GM23338 (cell line): ENCODE results near the gene ADCY5. TPM values are rescaled to one million over a fixed set of nuclear protein-coding genes. Genes with fewer than 3 reads are reported as not detected.
"Not testable (repeated sequence)": the region's sequence is repeated elsewhere in the genome, so short reads cannot be mapped to it uniquely, and the experiment has no call there.

Source experiments
- ATAC-seq: fragments of 200-7000 bp; cut with Tn5 transposase; 3 replicates; pipeline ENCODE4 v1.9.1; 2020
- DNase-seq: peaks from one replicate; pipeline ENCODE4 v3.0.0-alpha.2; 2015; ENCODE audit warnings: low spot score
- H2AFZ ChIP-seq: fragments of 200-600 bp; sonication (generic); 2 replicates; pipeline ENCODE4 v1.8.0; 2016; ENCODE audit warnings: antibody characterized with exemption, mild to moderate bottlenecking, moderate library complexity
- H3F3A ChIP-seq: fragments of 200-600 bp; sonication (generic); replicated peaks from 2 replicates; pipeline ENCODE4 v1.8.0; 2017; ENCODE audit warnings: antibody characterized with exemption, mixed run types, low read depth
- H3K27ac ChIP-seq: fragments of 200-600 bp; sonication (generic); 2 replicates; pipeline ENCODE4 v1.6.1; 2016; ENCODE audit warnings: low read depth
- H3K27me3 ChIP-seq: fragments of 200-600 bp; sonication (generic); 2 replicates; pipeline ENCODE4 v1.8.0; 2016; ENCODE audit warnings: mild to moderate bottlenecking, mixed run types, moderate library complexity; ENCODE audit not compliant: insufficient read depth
- H3K36me3 ChIP-seq: fragments of 200-600 bp; sonication (generic); 2 replicates; pipeline ENCODE4 v1.8.0; 2016; ENCODE audit warnings: mild to moderate bottlenecking; ENCODE audit not compliant: insufficient read depth
- H3K4me1 ChIP-seq: fragments of 200-600 bp; sonication (generic); 2 replicates; pipeline ENCODE4 v1.8.0; 2016; ENCODE audit warnings: mild to moderate bottlenecking, moderate library complexity; ENCODE audit not compliant: insufficient read depth
- H3K4me2 ChIP-seq: fragments of 200-600 bp; sonication (generic); 2 replicates; pipeline ENCODE4 v1.7.1; 2017; ENCODE audit warnings: mixed run types
- H3K4me3 ChIP-seq: fragments of 200-600 bp; sonication (generic); 2 replicates; pipeline ENCODE4 v1.6.1; 2016; ENCODE audit warnings: mixed run types
- H3K79me2 ChIP-seq: fragments of 200-600 bp; sonication (generic); replicated peaks from 2 replicates; pipeline ENCODE4 v1.8.0; 2017; ENCODE audit warnings: mild to moderate bottlenecking; ENCODE audit not compliant: insufficient read depth
- H3K9me2 ChIP-seq: fragments of 200-600 bp; sonication (generic); 2 replicates; pipeline ENCODE4 v1.8.0; 2017; ENCODE audit not compliant: insufficient read depth
- H4K20me1 ChIP-seq: fragments of 200-600 bp; sonication (generic); replicated peaks from 2 replicates; pipeline ENCODE4 v1.8.0; 2017; ENCODE audit warnings: mild to moderate bottlenecking; ENCODE audit not compliant: insufficient read depth
- H3K27ac Mint-ChIP-seq: 2 replicates; pipeline ENCODE4 v1.8.0; 2020; ENCODE audit warnings: inconsistent platforms, mild to moderate bottlenecking, moderate library complexity, mixed read lengths
- H3K27me3 Mint-ChIP-seq: 3 replicates; pipeline ENCODE4 v1.8.0; 2022; ENCODE audit warnings: low read depth, mild to moderate bottlenecking, moderate library complexity, mixed read lengths, inconsistent platforms; ENCODE audit not compliant: insufficient read depth, poor library complexity
- H3K36me3 Mint-ChIP-seq: 3 replicates; pipeline ENCODE4 v1.8.0; 2021; ENCODE audit warnings: low read depth, mild to moderate bottlenecking, inconsistent platforms, moderate library complexity, mixed read lengths
- H3K4me1 Mint-ChIP-seq: 3 replicates; pipeline ENCODE4 v1.8.0; 2020; ENCODE audit warnings: mild to moderate bottlenecking, inconsistent platforms, mixed read lengths
- H3K4me3 Mint-ChIP-seq: 3 replicates; pipeline ENCODE4 v1.8.0; 2021; ENCODE audit warnings: moderate library complexity, mild to moderate bottlenecking, inconsistent platforms, mixed read lengths
- H3K9me3 Mint-ChIP-seq: 3 replicates; pipeline ENCODE4 v1.8.0; 2020; ENCODE audit warnings: moderate library complexity, mild to moderate bottlenecking, inconsistent platforms, mixed read lengths
- CREB1 ChIP-seq: fragments of 250-450 bp; sonication (Bioruptor Pico); IDR thresholded peaks from 2 replicates; pipeline ENCODE4 v1.5.0; 2020; ENCODE audit warnings: low read depth, mild to moderate bottlenecking, moderate library complexity
- EZH2 ChIP-seq: fragments of 200-600 bp; sonication (generic); IDR thresholded peaks from one replicate; pipeline ENCODE4 v1.8.0; 2017; ENCODE audit warnings: antibody characterized with exemption, mild to moderate bottlenecking, low read depth; ENCODE audit not compliant: unreplicated experiment
- EZH2phosphoT487 ChIP-seq: fragments of 200-600 bp; sonication (generic); IDR thresholded peaks from one replicate; pipeline ENCODE4 v1.8.1; 2018; ENCODE audit warnings: antibody characterized with exemption; ENCODE audit not compliant: unreplicated experiment
- JUNB ChIP-seq: IDR thresholded peaks from one replicate; pipeline ENCODE4 v1.6.1; 2016; ENCODE audit warnings: antibody characterized with exemption; ENCODE audit not compliant: unreplicated experiment
- POLR2AphosphoS5 ChIP-seq: IDR thresholded peaks from 2 replicates; pipeline ENCODE4 v1.6.1; 2016; ENCODE audit warnings: antibody characterized with exemption, low read depth
- STAT1 ChIP-seq: IDR thresholded peaks from one replicate; pipeline ENCODE4 v1.6.1; 2016; ENCODE audit warnings: antibody characterized with exemption; ENCODE audit not compliant: unreplicated experiment
- ZNF114 ChIP-seq: fragments of 250-450 bp; sonication (Bioruptor Pico); IDR thresholded peaks from 2 replicates; pipeline ENCODE4 v1.5.0; 2020; ENCODE audit warnings: mild to moderate bottlenecking, moderate library complexity
- ZNF462 ChIP-seq: fragments of 250-450 bp; sonication (Bioruptor Pico); IDR thresholded peaks from 2 replicates; pipeline ENCODE4 v1.5.0; 2020; ENCODE audit warnings: mild to moderate bottlenecking, moderate library complexity
- polyA plus RNA-seq: library from polyadenylated mRNA; unstranded; fragments of >200 nt; fragmentation: Nextera tagmentation; extraction: Ambion mirVana; gene quantifications from 2 replicates; pipeline ENCODE4 v1.2.1, GENCODE V29; 2016
- total RNA-seq: library from RNA; depleted of rRNA; stranded (reverse); fragments of >200 nt; shearing (Covaris generic); gene quantifications from 2 replicates; pipeline ENCODE4 v1.2.3, GENCODE V29; 2014
- TF ChIP-seq, protein P1 (sequence below): IDR thresholded peaks from one replicate; pipeline ENCODE4 v1.6.1; 2018; ENCODE audit warnings: antibody characterized with exemption; ENCODE audit not compliant: unreplicated experiment

ADCY5 gene
- total and polyA plus RNA-seq, 2 experiments from 2014 or later: 3.5 to 10.2 TPM

DNA sequence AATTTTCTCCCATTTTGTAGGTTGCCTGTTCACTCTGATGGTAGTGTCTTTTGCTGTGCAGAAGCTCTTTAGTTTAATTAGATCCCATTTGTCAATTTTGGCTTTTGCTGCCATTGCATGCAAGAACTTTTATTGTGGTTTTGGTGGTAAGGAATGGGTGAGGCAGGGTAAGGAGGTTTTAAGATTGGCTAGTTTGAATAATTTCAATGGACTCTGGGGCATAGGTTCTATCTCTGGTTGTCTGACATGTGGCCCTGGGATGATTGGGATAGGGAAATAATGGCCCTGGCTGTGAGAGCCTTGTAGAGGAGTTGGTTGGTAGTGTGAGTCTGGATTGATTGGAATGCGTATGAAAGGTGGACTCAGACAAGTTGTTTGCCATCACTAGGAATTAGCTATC lies 209.1 kb downstream of the ADCY5 start:
- H3K9me2 ChIP-seq: no peaks in the 10 kb centered on the region
- H3K4me1 ChIP-seq: no peaks in the 10 kb centered on the region
- peaks cover 6% of the 10 kb centered on the region for H3K4me1 Mint-ChIP-seq
- H3K79me2 ChIP-seq: no peaks in the 10 kb centered on the region
- no peak overlapping the region for H3K27ac ChIP-seq
- ATAC-seq (no peak), DNase-seq (no peak)
- no peak overlapping the region for H3K4me3 ChIP-seq
- TF ChIP-seq, protein P1, sequence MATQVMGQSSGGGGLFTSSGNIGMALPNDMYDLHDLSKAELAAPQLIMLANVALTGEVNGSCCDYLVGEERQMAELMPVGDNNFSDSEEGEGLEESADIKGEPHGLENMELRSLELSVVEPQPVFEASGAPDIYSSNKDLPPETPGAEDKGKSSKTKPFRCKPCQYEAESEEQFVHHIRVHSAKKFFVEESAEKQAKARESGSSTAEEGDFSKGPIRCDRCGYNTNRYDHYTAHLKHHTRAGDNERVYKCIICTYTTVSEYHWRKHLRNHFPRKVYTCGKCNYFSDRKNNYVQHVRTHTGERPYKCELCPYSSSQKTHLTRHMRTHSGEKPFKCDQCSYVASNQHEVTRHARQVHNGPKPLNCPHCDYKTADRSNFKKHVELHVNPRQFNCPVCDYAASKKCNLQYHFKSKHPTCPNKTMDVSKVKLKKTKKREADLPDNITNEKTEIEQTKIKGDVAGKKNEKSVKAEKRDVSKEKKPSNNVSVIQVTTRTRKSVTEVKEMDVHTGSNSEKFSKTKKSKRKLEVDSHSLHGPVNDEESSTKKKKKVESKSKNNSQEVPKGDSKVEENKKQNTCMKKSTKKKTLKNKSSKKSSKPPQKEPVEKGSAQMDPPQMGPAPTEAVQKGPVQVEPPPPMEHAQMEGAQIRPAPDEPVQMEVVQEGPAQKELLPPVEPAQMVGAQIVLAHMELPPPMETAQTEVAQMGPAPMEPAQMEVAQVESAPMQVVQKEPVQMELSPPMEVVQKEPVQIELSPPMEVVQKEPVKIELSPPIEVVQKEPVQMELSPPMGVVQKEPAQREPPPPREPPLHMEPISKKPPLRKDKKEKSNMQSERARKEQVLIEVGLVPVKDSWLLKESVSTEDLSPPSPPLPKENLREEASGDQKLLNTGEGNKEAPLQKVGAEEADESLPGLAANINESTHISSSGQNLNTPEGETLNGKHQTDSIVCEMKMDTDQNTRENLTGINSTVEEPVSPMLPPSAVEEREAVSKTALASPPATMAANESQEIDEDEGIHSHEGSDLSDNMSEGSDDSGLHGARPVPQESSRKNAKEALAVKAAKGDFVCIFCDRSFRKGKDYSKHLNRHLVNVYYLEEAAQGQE: no peak
- no peak for TF ChIP-seq POLR2AphosphoS5
- TF ChIP-seq EZH2: no peak
- TF ChIP-seq EZH2phosphoT487: no peak
- TF ChIP-seq ZNF114 (CRISPR knock-in tag): no peak
- no peak for TF ChIP-seq CREB1 (CRISPR knock-in tag)
- no peak for TF ChIP-seq JUNB
- TF ChIP-seq ZNF462 (CRISPR knock-in tag): no peak
- no peak for TF ChIP-seq STAT1
- no peaks in the 10 kb centered on the region for H3K9me3 Mint-ChIP-seq
- H3K4me2 ChIP-seq: no peak overlapping the region
- no peak overlapping the region for H3K4me3 Mint-ChIP-seq
- H3K36me3 Mint-ChIP-seq: no peaks in the 10 kb centered on the region
- H3K27me3 ChIP-seq: no peaks in the 10 kb centered on the region
- no peak overlapping the region for H2AFZ ChIP-seq
- no peaks in the 10 kb centered on the region for H3K36me3 ChIP-seq
- no peaks in the 10 kb centered on the region for H3F3A ChIP-seq
- no peak overlapping the region for H3K27ac Mint-ChIP-seq
- H3K27me3 Mint-ChIP-seq: peaks cover 3% of the 10 kb centered on the region
- H4K20me1 ChIP-seq: no peaks in the 10 kb centered on the region

DNA sequence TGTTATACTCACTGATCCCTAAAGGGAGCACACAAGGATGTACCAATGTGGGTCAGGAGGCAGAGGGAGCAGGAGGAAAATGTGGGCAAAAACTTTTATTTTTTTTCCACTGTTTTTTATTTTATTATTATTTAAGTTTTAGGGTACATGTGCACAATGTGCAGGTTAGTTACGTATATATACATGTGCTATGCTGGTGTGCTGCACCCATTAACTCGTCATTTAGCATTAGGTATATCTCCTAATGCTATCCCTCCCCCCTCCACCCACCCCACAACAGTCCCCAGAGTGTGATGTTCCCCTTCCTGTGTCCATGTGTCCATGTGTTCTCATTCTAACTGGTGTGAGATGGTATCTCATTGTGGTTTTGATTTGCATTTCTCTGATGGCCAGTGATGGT lies 209.7 kb downstream of the ADCY5 start:
- not testable (repeated sequence) for H3K27me3 Mint-ChIP-seq, H3K79me2 ChIP-seq, H3K36me3 ChIP-seq, H3K4me1 Mint-ChIP-seq, H2AFZ ChIP-seq, H3K27me3 ChIP-seq, H3F3A ChIP-seq, ATAC-seq, H3K4me1 ChIP-seq, H3K36me3 Mint-ChIP-seq, H3K4me3 ChIP-seq, H3K4me2 ChIP-seq, H3K4me3 Mint-ChIP-seq, H3K27ac ChIP-seq, H4K20me1 ChIP-seq, H3K9me2 ChIP-seq, DNase-seq, H3K9me3 Mint-ChIP-seq, H3K27ac Mint-ChIP-seq
